ENCODE results near the gene CACTIN.
A peak's percentile ranks its signal among the peaks of the same experiment; 100 is the strongest.

DNA sequence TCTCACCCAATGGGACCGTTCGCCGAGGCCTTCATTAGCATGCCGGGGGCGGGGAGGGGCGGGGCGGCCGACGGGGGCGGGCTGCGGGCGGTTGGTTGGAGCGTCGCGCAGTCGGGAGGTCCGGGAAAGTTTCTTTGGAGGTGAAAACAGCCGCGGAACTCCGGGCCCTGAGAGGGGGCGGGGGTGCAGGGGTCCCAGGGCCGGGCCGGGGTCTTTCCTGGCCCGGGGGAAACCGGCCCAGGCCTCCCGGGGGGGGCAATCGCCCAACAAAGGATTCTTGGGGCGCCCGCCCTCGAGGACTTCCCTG, 53.8 kb downstream of the CACTIN start, which contains the start of gene HMG20B:
- TF ChIP-seq, protein P1, sequence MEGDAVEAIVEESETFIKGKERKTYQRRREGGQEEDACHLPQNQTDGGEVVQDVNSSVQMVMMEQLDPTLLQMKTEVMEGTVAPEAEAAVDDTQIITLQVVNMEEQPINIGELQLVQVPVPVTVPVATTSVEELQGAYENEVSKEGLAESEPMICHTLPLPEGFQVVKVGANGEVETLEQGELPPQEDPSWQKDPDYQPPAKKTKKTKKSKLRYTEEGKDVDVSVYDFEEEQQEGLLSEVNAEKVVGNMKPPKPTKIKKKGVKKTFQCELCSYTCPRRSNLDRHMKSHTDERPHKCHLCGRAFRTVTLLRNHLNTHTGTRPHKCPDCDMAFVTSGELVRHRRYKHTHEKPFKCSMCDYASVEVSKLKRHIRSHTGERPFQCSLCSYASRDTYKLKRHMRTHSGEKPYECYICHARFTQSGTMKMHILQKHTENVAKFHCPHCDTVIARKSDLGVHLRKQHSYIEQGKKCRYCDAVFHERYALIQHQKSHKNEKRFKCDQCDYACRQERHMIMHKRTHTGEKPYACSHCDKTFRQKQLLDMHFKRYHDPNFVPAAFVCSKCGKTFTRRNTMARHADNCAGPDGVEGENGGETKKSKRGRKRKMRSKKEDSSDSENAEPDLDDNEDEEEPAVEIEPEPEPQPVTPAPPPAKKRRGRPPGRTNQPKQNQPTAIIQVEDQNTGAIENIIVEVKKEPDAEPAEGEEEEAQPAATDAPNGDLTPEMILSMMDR (IDR thresholded peaks at IDR 0.05) = no peak
- peak in 1 of 2 donors; percentile 63 for TF ChIP-seq POLR2AphosphoS5 (IDR thresholded peaks at IDR 0.05)
